ENCODE data around the gene TRAF3IP1.
A peak's percentile ranks its signal among the peaks of the same experiment; 100 is the strongest.

The TRAF3IP1 gene

DNA sequence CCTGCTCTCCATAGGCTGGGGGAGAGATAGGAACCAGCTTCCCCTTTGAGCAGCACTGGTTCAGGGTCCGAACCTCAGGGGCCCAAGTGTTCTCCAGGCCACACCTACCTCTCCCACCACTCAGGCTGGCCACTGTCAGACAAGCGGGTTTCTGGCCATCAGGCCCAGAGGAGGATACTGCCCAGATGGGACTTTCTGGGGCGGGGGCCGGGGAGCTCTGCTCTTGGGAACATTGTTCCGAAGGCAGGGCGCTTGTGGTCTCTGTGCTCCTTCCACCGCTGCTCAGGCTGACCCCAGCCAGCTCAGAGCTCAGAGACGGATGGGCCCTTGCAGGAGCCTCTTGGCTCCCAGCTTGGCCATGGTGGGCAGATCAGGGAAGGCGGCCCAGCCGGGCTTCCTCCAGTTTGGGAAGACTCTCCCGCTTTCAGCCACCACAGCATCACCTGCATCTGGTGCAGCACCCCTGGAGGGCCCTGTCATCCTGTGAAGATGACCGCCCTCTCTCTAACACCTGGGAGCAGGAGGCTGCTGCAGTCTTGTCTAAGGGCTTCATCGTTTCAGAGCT lies 5.2 kb upstream of the TRAF3IP1 start:
- TF ChIP-seq ZFP3 (CRISPR knock-in tag; IDR thresholded peaks at IDR 0.05), result no peak
- TF ChIP-seq, protein P1, sequence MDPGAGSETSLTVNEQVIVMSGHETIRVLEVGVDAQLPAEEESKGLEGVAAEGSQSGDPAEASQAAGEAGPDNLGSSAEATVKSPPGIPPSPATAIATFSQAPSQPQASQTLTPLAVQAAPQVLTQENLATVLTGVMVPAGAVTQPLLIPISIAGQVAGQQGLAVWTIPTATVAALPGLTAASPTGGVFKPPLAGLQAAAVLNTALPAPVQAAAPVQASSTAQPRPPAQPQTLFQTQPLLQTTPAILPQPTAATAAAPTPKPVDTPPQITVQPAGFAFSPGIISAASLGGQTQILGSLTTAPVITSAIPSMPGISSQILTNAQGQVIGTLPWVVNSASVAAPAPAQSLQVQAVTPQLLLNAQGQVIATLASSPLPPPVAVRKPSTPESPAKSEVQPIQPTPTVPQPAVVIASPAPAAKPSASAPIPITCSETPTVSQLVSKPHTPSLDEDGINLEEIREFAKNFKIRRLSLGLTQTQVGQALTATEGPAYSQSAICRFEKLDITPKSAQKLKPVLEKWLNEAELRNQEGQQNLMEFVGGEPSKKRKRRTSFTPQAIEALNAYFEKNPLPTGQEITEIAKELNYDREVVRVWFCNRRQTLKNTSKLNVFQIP (CRISPR knock-in tag; IDR thresholded peaks at IDR 0.05; ENCODE audit: borderline replicate concordance, low read depth), result no peak
- TF ChIP-seq, protein P2, sequence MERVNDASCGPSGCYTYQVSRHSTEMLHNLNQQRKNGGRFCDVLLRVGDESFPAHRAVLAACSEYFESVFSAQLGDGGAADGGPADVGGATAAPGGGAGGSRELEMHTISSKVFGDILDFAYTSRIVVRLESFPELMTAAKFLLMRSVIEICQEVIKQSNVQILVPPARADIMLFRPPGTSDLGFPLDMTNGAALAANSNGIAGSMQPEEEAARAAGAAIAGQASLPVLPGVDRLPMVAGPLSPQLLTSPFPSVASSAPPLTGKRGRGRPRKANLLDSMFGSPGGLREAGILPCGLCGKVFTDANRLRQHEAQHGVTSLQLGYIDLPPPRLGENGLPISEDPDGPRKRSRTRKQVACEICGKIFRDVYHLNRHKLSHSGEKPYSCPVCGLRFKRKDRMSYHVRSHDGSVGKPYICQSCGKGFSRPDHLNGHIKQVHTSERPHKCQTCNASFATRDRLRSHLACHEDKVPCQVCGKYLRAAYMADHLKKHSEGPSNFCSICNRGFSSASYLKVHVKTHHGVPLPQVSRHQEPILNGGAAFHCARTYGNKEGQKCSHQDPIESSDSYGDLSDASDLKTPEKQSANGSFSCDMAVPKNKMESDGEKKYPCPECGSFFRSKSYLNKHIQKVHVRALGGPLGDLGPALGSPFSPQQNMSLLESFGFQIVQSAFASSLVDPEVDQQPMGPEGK (CRISPR knock-in tag; IDR thresholded peaks at IDR 0.05; ENCODE audit: borderline replicate concordance), result no peak
- TF ChIP-seq, protein P3, sequence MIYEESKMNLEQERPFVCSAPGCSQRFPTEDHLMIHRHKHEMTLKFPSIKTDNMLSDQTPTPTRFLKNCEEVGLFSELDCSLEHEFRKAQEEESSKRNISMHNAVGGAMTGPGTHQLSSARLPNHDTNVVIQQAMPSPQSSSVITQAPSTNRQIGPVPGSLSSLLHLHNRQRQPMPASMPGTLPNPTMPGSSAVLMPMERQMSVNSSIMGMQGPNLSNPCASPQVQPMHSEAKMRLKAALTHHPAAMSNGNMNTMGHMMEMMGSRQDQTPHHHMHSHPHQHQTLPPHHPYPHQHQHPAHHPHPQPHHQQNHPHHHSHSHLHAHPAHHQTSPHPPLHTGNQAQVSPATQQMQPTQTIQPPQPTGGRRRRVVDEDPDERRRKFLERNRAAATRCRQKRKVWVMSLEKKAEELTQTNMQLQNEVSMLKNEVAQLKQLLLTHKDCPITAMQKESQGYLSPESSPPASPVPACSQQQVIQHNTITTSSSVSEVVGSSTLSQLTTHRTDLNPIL (CRISPR knock-in tag; IDR thresholded peaks at IDR 0.05; ENCODE audit: low read depth), result no peak
- TF ChIP-seq ARNTL (CRISPR knock-in tag; IDR thresholded peaks at IDR 0.05; ENCODE audit: borderline replicate concordance, low read depth), result no peak
- TF ChIP-seq RARB (CRISPR knock-in tag; IDR thresholded peaks at IDR 0.05), result no peak
- TF ChIP-seq ZNF8 (CRISPR knock-in tag; IDR thresholded peaks at IDR 0.05), result no peak
- no peak for TF ChIP-seq SNAI2 (CRISPR knock-in tag; IDR thresholded peaks at IDR 0.05)
- no peak for TF ChIP-seq ZNF565 (CRISPR knock-in tag; conservative IDR thresholded peaks at IDR 0.05; ENCODE audit: low read depth)
- TF ChIP-seq ESRRG (CRISPR knock-in tag; IDR thresholded peaks at IDR 0.05), result no peak
- no peak for TF ChIP-seq TCF4 (CRISPR knock-in tag; IDR thresholded peaks at IDR 0.05; ENCODE audit: borderline replicate concordance)
- no peak for TF ChIP-seq OSR1 (CRISPR knock-in tag; IDR thresholded peaks at IDR 0.05)
- no peak for TF ChIP-seq TOX (CRISPR knock-in tag; IDR thresholded peaks at IDR 0.05; ENCODE audit: borderline replicate concordance)
- TF ChIP-seq BACH2 (CRISPR knock-in tag; IDR thresholded peaks at IDR 0.05; ENCODE audit: borderline replicate concordance), result no peak
- no peak for ATAC-seq

DNA sequence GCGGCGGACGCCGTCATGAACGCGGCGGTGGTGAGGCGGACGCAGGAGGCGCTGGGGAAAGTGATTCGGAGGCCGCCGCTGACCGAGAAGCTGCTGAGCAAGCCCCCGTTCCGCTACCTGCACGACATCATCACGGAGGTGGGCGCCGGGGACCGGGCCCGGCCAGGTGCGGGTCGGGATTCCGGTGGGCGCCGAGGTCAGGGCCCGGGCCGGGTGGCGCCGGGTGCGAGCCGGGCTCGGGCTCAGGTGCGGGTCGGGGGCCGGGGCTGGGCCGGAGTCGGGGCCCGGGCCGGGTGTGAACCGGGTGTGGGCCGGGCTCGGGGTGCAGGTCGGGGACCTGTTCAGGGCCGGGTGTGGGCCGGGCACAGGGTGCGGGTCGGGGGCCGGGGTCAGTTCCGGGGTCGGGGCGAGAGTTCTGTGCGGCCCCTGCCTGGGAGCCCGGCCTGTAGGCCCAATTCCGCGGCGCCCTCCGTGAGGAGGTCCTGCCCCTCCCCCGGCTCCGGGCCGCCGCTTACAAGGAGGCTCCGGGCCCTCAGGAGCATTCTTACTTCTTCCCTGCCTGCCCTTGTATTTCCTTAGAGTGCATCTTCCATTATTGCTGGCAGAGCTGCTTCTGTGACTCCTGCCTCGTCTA lies 447 bp downstream of the TRAF3IP1 start:
- ATAC-seq, result peak; percentile 6
- no peak for TF ChIP-seq BACH2 (CRISPR knock-in tag; IDR thresholded peaks at IDR 0.05; ENCODE audit: borderline replicate concordance)
- TF ChIP-seq, protein P4, sequence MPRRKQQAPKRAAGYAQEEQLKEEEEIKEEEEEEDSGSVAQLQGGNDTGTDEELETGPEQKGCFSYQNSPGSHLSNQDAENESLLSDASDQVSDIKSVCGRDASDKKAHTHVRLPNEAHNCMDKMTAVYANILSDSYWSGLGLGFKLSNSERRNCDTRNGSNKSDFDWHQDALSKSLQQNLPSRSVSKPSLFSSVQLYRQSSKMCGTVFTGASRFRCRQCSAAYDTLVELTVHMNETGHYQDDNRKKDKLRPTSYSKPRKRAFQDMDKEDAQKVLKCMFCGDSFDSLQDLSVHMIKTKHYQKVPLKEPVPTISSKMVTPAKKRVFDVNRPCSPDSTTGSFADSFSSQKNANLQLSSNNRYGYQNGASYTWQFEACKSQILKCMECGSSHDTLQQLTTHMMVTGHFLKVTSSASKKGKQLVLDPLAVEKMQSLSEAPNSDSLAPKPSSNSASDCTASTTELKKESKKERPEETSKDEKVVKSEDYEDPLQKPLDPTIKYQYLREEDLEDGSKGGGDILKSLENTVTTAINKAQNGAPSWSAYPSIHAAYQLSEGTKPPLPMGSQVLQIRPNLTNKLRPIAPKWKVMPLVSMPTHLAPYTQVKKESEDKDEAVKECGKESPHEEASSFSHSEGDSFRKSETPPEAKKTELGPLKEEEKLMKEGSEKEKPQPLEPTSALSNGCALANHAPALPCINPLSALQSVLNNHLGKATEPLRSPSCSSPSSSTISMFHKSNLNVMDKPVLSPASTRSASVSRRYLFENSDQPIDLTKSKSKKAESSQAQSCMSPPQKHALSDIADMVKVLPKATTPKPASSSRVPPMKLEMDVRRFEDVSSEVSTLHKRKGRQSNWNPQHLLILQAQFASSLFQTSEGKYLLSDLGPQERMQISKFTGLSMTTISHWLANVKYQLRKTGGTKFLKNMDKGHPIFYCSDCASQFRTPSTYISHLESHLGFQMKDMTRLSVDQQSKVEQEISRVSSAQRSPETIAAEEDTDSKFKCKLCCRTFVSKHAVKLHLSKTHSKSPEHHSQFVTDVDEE (CRISPR knock-in tag; IDR thresholded peaks at IDR 0.05), result no peak
- no peak for TF ChIP-seq ARNTL (CRISPR knock-in tag; IDR thresholded peaks at IDR 0.05; ENCODE audit: borderline replicate concordance, low read depth)
- no peak for TF ChIP-seq CSDC2 (CRISPR knock-in tag; IDR thresholded peaks at IDR 0.05)
- TF ChIP-seq ESRRG (CRISPR knock-in tag; IDR thresholded peaks at IDR 0.05), result no peak
- TF ChIP-seq, protein P5, sequence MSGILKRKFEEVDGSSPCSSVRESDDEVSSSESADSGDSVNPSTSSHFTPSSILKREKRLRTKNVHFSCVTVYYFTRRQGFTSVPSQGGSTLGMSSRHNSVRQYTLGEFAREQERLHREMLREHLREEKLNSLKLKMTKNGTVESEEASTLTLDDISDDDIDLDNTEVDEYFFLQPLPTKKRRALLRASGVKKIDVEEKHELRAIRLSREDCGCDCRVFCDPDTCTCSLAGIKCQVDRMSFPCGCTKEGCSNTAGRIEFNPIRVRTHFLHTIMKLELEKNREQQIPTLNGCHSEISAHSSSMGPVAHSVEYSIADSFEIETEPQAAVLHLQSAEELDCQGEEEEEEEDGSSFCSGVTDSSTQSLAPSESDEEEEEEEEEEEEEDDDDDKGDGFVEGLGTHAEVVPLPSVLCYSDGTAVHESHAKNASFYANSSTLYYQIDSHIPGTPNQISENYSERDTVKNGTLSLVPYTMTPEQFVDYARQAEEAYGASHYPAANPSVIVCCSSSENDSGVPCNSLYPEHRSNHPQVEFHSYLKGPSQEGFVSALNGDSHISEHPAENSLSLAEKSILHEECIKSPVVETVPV (CRISPR knock-in tag; IDR thresholded peaks at IDR 0.05), result no peak
- TF ChIP-seq, protein P2 (CRISPR knock-in tag; IDR thresholded peaks at IDR 0.05; ENCODE audit: borderline replicate concordance), result no peak
- TF ChIP-seq ZC3H10 (CRISPR knock-in tag; IDR thresholded peaks at IDR 0.05), result no peak
- no peak for TF ChIP-seq ZNF70 (CRISPR knock-in tag; IDR thresholded peaks at IDR 0.05)
- TF ChIP-seq OSR1 (CRISPR knock-in tag; IDR thresholded peaks at IDR 0.05), result no peak
- TF ChIP-seq ZFP30 (CRISPR knock-in tag; IDR thresholded peaks at IDR 0.05), result no peak
- no peak for TF ChIP-seq RARB (CRISPR knock-in tag; IDR thresholded peaks at IDR 0.05)
- TF ChIP-seq TOX (CRISPR knock-in tag; IDR thresholded peaks at IDR 0.05; ENCODE audit: borderline replicate concordance), result no peak
